Measurements from ENCODE around the gene CACNA1B.
"Not testable (repeated sequence)": the region's sequence is repeated elsewhere in the genome, so short reads cannot be mapped to it uniquely, and the experiment has no call there.

Gene CACNA1B

DNA sequence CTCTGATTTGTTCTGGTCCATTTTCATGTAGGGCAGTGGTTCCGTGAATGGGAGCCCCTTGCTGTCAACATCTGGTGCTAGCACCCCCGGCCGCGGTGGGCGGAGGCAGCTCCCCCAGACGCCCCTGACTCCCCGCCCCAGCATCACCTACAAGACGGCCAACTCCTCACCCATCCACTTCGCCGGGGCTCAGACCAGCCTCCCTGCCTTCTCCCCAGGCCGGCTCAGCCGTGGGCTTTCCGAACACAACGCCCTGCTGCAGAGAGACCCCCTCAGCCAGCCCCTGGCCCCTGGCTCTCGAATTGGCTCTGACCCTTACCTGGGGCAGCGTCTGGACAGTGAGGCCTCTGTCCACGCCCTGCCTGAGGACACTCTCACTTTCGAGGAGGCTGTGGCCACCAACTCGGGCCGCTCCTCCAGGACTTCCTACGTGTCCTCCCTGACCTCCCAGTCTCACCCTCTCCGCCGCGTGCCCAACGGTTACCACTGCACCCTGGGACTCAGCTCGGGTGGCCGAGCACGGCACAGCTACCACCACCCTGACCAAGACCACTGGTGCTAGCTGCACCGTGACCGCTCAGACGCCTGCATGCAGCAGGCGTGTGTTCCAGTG is 244.0 kb downstream of the CACNA1B start:
- DNase-seq, result no peak

DNA sequence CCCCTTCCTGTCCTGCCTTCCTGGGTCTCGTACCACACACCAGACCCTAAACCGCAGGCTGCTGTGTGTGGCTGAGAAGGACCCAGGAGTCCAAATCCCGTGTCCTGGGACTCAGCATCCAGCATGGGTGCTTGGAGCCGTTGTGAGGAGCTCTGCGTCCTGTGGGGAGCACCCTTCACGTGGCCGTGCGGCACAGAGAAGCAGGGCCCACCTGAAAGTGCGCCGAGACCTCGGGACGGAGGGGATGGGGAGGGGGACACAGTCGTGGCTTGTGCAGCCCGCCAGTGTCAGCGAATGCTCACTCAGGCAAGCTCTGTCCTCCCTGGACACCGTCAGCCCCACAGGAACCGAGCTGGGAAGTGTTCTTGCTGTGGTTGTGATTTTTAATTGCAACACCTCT is 244.6 kb downstream of the CACNA1B start:
- no peak for DNase-seq

DNA sequence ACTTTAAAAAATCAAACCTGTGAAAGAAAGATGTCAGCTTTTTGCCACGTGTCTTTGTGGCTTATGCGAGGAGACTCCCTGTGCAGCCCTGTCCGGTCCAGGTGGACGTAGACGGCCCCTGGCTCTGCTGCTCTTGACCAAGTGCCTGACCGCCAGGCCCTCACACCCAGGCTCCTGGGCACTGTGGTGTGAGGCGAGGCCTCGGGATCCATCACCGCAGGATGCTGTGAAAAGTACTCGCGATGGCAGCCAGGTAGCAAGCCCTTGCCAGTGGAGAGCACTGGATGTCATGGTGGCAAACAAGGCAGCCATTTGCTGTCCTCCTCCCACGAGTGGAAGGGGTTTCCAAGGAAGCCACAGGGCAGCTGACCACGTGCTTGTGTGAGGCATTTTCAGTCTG is 245.1 kb downstream of the CACNA1B start:
- DNase-seq, result no peak

DNA sequence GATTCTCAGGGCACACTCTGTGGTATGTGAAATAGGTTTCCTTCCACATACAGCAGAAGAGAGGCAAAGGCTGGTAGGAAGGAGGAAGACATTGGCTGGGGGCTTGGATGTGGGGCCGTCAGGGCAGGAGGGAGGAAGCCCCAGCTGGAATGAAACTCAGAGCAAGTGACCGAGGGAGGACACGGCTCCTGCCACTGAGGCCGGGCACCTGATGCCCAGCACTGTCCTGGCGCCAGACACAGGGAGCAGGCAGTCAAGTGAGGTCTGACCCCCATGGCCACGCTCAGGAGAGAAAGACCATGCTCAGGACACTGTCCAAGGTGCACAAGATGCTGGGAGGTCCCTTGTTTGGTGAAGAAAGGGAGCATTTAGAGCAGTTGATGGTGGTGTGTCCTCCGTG is 245.5 kb downstream of the CACNA1B start:
- DNase-seq, result no peak

DNA sequence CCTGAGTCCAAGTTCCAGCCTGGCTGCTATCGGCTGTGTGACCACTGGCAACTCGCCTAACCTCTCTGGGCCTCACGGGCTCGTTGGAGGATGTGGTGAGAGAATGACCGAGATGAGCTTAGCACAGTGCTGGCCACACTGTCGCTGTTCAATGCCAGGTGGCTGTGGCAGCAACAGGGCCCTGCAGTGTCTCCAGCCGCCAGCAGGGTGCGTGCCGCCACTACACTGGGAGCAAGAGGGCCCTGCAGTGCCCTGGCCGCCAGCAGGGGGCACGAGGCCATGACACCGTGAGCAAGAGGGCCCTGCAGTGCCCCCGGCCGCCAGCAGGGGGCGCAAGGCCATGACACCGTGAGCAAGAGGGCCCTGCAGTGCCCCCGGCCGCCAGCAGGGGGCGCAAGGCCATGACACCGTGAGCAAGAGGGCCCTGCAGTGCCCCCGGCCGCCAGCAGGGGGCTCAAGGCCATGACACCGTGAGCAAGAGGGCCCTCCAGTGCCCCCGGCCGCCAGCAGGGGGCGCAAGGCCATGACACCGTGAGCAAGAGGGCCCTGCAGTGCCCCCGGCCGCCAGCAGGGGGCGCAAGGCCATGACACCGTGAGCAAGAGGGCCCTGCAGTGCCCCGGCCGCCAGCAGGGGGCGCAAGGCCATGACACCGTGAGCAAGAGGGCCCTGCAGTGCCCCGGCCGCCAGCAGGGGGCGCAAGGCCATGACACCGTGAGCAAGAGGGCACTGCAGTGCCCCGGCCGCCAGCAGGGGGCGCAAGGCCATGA is 248.7 kb downstream of the CACNA1B start:
- not testable (repeated sequence) for DNase-seq

DNA sequence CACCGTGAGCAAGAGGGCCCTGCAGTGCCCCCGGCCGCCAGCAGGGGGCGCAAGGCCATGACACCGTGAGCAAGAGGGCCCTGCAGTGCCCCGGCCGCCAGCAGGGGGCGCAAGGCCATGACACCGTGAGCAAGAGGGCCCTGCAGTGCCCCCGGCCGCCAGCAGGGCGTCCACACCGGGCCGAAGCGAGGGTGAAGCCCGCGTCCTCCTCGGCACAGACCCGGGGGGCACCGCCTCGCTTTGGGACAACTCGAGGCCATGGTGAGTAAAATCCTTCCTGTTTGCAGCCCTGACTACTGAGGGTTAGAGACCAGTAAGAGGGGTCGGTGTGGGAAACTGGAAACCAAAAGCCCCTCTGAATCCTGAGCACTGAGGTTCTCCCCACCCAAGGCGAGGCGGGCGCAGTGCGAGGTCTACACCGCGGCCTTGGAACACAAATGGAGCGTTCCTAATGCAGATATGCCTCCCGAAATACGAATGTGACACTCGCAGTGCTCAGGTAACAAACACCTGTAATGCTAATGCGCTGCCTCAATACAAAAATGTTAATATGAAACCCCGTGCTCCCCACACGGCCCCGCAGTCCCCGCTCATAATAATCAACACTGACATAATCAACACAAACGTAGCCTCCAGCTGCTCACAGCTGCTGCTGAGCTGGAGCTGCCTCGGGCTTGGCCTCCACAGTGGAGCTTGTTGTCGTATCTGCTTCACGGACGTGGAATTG is 249.4 kb downstream of the CACNA1B start:
- not testable (repeated sequence) for DNase-seq

DNA sequence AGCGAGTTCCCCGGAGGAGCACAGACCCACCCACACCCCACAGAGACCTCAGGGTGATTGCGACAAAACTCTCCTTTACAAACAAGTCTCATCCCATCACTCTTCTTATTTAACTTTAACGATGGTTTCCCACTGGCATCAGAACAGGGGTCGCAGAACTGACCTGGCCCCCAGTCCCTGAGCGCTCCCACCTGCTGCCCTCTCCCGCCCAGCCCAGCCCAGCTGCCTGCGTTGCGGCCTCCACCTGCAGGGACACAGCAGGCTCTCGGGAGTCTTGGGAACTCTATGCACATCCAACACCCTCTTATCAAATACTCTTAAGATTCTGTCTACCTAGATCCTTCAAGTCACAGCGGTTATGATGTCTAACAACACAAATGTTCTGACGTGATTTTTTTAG is 250.4 kb downstream of the CACNA1B start:
- DNase-seq, result not testable (repeated sequence)

DNA sequence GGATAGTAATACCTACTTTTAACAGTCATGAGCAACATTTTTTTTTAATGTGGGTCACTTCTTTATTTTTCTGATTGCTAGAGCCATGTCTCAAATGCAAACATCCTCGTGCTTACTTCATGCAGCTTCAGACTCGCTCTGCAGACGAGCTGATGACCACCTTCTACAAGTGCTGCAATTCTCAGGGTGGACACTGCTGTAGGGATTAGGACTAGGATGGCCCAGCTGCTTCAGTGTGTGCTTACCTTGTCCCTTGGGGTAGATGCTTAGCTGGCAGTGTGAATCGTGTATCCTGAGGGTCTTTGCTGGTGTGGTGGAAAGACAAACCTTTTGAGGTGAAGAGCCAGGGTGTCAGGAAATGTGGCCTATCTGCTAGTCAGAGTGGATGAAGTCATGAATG is 251.7 kb downstream of the CACNA1B start:
- not testable (repeated sequence) for DNase-seq

DNA sequence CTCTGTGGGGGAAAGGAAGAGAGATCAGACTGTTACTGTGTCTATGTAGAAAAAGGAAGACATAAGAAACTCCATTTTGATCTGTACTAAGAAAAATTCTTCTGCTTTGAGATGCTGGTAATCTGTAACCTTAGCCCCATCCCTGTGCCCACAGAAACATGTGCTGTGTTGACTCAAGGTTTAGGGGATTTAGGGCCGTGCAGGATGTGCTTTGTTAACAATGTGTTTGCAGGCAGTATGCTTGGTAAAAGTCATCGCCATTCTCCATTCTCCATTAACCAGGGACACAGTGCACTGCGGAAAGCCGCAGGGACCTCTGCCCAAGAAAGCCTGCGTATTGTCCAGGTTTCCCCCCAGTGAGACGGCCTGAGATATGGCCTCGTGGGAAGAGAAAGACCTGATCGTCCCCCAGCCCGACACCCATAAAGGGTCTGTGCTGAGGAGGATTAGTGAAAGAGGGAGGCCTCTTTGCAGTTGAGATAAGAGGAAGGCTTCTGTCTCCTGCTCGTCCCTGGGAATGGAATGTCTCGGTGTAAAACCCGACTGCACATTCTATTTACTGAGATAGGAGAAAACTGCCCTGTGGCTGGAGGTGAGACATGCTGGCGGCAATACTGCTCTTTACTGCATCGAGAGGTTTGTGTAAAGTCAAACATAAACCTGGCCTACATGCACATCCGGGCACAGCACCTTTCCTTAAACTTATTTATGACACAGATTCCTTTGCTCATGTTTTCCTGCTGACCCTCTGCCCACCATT is 255.5 kb downstream of the CACNA1B start:
- not testable (repeated sequence) for DNase-seq

DNA sequence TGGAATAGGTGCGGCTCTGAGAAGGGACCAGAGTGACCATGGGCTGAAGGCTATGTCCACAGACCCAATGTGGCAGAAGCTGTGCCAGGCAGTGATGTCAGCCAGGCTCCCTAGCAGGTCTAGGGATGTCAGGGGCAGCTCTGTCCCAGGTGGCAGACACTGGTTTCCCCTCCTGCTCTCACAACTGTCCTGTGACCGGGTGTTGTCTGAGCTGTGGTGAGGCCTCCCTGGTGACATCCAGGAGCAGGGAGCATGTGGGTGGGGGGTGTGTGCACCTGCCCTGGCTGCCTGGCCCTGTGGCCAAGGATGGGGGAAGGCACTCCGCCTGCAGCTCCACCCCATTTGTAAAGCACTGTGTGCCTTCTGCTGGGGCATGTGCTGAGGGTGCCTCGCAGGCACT is 257.0 kb downstream of the CACNA1B start:
- DNase-seq, result not testable (repeated sequence)

DNA sequence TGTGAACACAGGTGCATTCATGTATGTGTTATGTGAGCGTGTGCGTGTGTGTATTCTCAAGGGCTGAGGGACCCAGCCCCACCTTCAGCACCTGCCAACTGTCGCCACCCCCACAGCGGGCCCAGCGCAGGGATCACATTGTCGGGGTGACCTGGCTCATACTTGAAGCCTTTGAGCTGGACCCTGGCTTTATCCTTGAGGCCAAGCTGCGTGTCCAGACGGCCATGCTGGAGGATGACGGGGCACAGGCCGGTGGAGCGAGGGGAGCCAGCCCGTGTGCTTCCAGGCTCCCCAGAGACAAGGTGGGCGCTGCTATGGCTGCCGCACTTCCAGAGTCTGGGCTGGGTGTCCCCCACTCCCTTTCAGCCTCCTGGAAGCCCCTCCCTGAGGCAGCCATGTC is 261.5 kb downstream of the CACNA1B start:
- DNase-seq, result not testable (repeated sequence)

DNA sequence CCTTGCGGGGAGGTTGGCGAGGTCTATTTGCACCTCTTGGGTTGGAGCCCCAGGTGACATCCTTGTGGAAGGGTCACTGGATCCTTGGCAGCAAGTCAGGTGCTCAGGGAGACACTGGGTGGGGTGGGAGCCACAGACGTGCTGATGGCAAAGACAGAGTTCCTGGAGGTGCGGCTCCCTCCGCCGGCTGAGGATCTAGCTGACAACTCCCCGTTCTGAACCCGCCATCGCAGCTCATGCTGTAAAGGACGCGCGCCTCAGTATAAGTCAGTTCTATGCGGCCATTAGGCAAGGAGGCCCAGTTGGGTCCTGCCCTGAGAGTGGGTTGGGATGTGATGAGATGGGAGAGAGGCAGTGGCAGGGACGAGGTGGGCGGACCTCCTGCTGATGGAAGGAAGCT is 263.4 kb downstream of the CACNA1B start:
- not testable (repeated sequence) for DNase-seq

DNA sequence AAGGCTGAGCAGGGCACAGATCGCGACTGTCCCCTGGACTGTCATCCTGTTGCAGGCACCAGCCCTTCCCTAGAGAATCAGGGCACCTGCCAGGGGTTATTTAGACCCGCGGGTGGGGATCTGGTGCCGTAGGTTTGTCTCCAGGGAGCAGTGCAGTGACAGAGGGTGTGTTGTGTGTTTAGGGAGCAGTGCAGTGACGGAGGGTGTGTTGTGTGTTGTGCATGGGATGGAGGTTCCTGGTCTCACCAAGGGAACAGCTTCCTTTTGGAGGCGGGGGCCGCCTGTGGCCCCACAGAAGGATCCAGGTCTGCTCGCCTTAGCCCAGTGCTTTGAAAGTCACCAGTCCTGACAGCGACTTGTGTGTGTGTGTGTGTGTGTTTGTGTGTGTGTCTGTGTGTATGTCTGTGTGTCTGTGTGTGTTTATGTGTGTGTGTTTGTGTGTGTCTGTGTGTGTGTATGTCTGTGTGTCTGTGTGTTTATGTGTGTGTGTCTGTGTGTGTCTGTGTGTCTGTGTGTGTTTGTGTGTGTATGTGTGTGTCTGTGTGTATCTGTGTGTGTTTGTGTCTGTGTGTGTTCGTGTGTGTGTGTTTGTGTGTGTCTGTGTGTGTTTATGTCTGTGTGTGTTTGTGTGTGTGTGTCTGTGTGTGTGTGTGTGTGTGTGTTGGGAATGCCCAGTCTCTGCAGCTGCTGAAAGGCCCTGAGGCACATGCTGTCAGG is 265.1 kb downstream of the CACNA1B start:
- not testable (repeated sequence) for DNase-seq

DNA sequence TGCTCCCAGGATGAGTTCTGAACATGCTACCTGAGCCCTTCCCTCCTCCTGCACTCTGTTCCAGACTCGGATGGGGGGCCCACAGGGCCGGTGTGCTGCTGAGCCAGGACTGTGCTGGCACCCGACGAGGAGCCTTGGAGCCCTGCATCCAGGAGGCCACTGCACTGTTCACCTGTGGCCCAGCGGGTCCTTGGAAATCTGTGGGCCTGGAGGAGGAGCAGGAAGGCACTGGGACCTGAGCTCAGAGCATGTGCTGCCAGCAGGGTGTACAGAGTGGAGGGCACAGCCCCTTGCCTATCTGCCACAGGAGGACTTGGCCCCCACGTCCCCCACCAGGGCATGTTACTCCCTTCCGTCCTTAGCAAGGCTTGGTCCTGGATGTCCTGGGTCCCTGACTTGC is 265.9 kb downstream of the CACNA1B start:
- not testable (repeated sequence) for DNase-seq

DNA sequence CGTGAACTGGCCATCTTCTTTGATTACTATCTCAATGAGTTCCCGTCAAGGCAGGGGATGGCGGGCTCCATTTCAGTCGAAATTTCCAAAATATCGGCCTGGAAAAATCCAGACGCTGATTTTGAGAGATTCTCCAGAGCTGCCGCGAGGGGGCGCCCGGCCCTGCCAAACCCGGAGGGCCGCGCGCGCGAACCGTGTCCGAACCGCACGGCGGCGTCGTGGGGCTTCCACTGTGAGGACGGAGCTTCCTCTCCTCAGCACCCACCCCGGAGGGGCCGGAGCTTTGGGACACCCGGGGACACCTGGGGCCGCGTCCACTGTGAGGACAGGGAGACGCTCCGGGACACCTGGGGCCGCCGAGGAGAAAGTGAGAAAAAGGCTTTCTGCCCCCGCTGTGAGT is 270.0 kb downstream of the CACNA1B start:
- DNase-seq, result not testable (repeated sequence)

DNA sequence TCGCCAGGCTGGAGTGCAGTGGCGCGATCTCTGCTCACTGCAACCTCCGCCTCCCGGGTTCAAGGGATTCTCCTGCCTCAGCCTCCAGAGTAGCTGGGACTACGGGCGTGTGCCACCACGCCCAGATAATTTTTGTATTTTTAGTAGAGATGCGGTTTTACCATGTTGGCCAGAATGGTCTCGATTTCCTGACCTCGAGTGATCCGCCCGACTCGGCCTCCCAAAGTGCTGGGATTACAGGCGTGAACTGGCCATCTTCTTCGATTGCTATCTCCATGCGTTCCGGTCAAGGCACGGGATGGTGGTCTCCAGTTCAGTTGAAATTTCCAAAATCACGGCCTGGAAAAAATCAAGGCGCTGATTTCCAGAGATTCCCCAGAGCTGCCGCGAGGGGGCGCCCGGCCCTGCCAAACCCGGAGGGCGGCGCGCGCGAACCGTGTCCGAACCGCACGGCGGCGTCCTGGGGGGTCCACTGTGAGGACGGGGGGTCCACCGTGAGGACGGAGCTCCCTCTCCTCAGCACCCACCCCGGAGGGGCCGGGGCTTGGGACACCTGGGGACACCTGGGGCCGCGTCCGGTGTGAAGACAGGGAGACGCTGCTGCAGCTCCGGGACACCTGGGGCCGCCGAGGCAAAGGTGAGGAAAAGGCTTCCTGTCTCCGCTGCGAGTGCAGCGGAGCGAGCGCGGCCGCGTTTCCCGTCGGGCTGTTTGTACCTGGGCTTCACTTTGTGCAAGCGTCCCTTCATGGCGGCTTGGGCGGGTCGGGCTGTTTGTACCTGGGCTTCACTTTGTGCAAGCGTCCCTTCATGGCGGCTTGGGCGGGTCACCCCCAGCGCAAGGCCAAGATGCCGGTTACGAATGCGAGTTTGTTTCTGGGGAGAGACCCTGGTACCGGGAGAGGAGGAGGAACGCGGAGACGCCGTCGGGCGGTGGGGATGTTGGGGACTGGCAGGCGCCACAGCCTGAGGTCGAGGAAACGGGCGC is 272.4 kb downstream of the CACNA1B start:
- not testable (repeated sequence) for DNase-seq

DNA sequence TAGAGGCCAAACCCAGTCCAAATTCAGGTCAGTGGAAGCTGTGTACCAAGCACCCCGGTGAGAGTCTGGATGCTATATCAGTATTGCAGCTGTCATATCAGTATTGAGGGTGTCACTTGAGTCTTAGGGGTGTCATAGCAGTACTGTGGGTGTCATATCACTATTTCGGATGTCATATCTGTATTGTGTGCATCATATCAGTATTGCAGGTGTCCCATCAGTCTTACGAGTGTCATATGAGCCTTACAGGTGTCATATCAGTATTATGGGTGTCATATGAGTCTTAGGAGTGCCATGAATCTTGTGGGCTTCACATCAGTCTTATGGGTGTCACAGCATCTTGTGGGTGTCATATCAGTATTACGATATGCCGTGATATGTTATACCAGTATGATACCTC is 278.2 kb downstream of the CACNA1B start:
- DNase-seq, result not testable (repeated sequence)

DNA sequence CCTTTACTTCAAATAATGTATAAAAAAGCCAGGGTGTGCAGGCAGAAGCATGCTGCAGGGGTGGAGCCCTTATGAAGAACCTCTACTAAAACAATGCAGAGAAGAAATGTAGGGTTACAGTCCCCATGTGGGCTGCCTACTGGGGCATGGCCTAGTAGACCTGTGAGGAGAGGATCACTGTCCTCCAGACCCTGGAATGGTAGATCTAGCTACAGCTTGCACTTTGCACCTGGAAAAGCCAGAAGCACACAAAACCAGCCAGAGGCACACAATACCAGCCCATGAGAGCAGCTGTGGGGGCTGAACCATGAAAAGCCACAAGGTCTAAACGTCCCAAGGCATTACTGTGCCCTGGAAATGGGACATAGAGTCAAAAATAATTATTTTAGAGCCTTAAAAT is 289.2 kb downstream of the CACNA1B start:
- DNase-seq, result not testable (repeated sequence)
